H1 (cell line): ENCODE results near the gene SCN3A. TPM values are rescaled to one million over a fixed set of nuclear protein-coding genes. Genes with fewer than 3 reads are reported as not detected.

ENCODE experiments used
- CTCF ChIA-PET: fragments of 300-600 bp; sonication (Branson Sonifier 250); formaldehyde crosslinking; loops from one replicate; lab custom pipeline; 2021; ENCODE audit not compliant: partially characterized antibody; lab: Charles Lee
- POLR2A ChIA-PET: fragments of 300-600 bp; sonication (Branson Sonifier 250); formaldehyde crosslinking; loops from one replicate; lab custom pipeline; 2021; ENCODE audit warnings: inconsistent platforms; ENCODE audit not compliant: partially characterized antibody; lab: Charles Lee
- DNase-seq, 2 experiments: peaks; one replicate each; pipeline versions ENCODE4 v3.0.0 to v3.0.0-alpha.2; 2010 to 2022; ENCODE audit warnings: low spot score in 2 of 2, low read depth in 1 of 2, mixed read lengths in 1 of 2
- FAIRE-seq: peaks from 2 replicates; lab custom pipeline; 2011; peaks lifted over from hg19 to GRCh38; lab: Jason Lieb, UNC
- H2AFZ ChIP-seq: 2 replicates; pipeline ENCODE4 v1.8.1; 2012; ENCODE audit warnings: low read length, inconsistent platforms
- H2AK5ac ChIP-seq: 2 replicates; pipeline ENCODE4 v1.6.1; 2013; ENCODE audit warnings: low read depth, low read length
- H2BK120ac ChIP-seq: replicated peaks from 2 replicates; pipeline ENCODE3; 2013; ENCODE audit warnings: low read depth, low read length, inconsistent platforms
- H2BK12ac ChIP-seq: 2 replicates; pipeline ENCODE4 v1.6.1; 2013; ENCODE audit warnings: low read depth, low read length
- H2BK15ac ChIP-seq: 2 replicates; pipeline ENCODE4 v1.6.1; 2013; ENCODE audit warnings: low read length
- H2BK20ac ChIP-seq: 2 replicates; pipeline ENCODE4 v1.6.1; 2013; ENCODE audit warnings: low read length
- H2BK5ac ChIP-seq: 2 replicates; pipeline ENCODE4 v1.6.1; 2013; ENCODE audit warnings: low read depth, low read length
- H3K14ac ChIP-seq: 2 replicates; pipeline ENCODE4 v1.6.1; 2013; ENCODE audit warnings: inconsistent platforms; ENCODE audit not compliant: insufficient read length
- H3K18ac ChIP-seq: 2 replicates; pipeline ENCODE4 v1.6.1; 2013; ENCODE audit warnings: low read length; ENCODE audit errors: extremely low read depth
- H3K23ac ChIP-seq: 2 replicates; pipeline ENCODE4 v1.6.1; 2013; ENCODE audit warnings: inconsistent platforms; ENCODE audit not compliant: insufficient read length
- H3K23me2 ChIP-seq: 2 replicates; pipeline ENCODE4 v1.6.1; 2013; ENCODE audit warnings: low read depth, low read length
- H3K27ac ChIP-seq: 2 replicates; pipeline ENCODE4 v1.6.1; 2011; ENCODE audit warnings: low read depth, low read length, inconsistent platforms
- H3K27me3 ChIP-seq, 4 experiments: replicated peaks in 1 of 4; 1 replicate in 1 of 4; 2 replicates in 3 of 4; pipeline versions ENCODE4 v1.6.1 to v1.8.1; 2011 to 2013; ENCODE audit warnings: low read length in 3 of 4, mild to moderate bottlenecking in 3 of 4, inconsistent platforms in 2 of 4, mixed read lengths in 2 of 4, moderate library complexity in 1 of 4; ENCODE audit not compliant: control insufficient read depth in 3 of 4, insufficient read depth in 3 of 4; ENCODE audit errors: extremely low read depth in 1 of 4
- H3K36me3 ChIP-seq, 4 experiments: 2 replicates each; pipeline versions ENCODE4 v1.6.1 to v1.8.1; 2011 to 2013; ENCODE audit warnings: mild to moderate bottlenecking in 4 of 4, low read length in 3 of 4, moderate library complexity in 2 of 4, control low read depth in 1 of 4, inconsistent platforms in 1 of 4; ENCODE audit not compliant: insufficient read depth in 4 of 4, control insufficient read depth in 2 of 4
- H3K4ac ChIP-seq: replicated peaks from 2 replicates; pipeline ENCODE3; 2013; ENCODE audit warnings: low read length, low read depth, mixed read lengths, inconsistent platforms; ENCODE audit not compliant: insufficient read length
- H3K4me1 ChIP-seq, 4 experiments: replicated peaks in 1 of 4; 1 replicate in 1 of 4; 2 replicates in 3 of 4; pipeline versions ENCODE4 v1.6.1 to v1.8.1; 2011 to 2013; ENCODE audit warnings: low read length in 3 of 4, inconsistent platforms in 2 of 4, mixed read lengths in 1 of 4; ENCODE audit not compliant: insufficient read depth in 4 of 4, control insufficient read depth in 3 of 4
- H3K4me2 ChIP-seq, 2 experiments: 2 replicates each; pipeline versions ENCODE4 v1.6.1 to v1.8.1; 2011 to 2013; ENCODE audit warnings: low read depth in 2 of 2, low read length in 2 of 2, control low read depth in 1 of 2, inconsistent platforms in 1 of 2, mild to moderate bottlenecking in 1 of 2; ENCODE audit not compliant: insufficient read depth in 1 of 2
- H3K4me3 ChIP-seq, 4 experiments: fragments of 200-600, 300-600 bp in 1 of 4; sonication (generic), shearing (Covaris generic), sonication (Bioruptor Twin) in 1 of 4; 2 replicates each; pipeline versions ENCODE4 v1.5.1 to v1.8.1; 2011 to 2016; ENCODE audit warnings: low read length in 4 of 4, low read depth in 3 of 4, control low read depth in 2 of 4, inconsistent platforms in 2 of 4, mild to moderate bottlenecking in 2 of 4, mixed read lengths in 1 of 4, moderate library complexity in 1 of 4; ENCODE audit not compliant: insufficient read depth in 2 of 4; ENCODE audit errors: extremely low read depth in 1 of 4
- H3K56ac ChIP-seq: replicated peaks from 2 replicates; pipeline ENCODE3; 2013; ENCODE audit warnings: low read depth, mild to moderate bottlenecking, mixed read lengths, low read length, inconsistent platforms; ENCODE audit not compliant: insufficient read length
- H3K79me1 ChIP-seq: 2 replicates; pipeline ENCODE4 v1.6.1; 2013; ENCODE audit warnings: low read depth, low read length, control low read depth
- H3K79me2 ChIP-seq, 2 experiments: 2 replicates each; pipeline versions ENCODE4 v1.6.1 to v1.8.1; 2012 to 2013; ENCODE audit warnings: low read length in 2 of 2, mild to moderate bottlenecking in 2 of 2, inconsistent platforms in 1 of 2; ENCODE audit not compliant: insufficient read depth in 2 of 2, control insufficient read depth in 1 of 2
- H3K9ac ChIP-seq, 4 experiments: replicated peaks in 1 of 4; 1 replicate in 1 of 4; 2 replicates in 3 of 4; pipeline versions ENCODE4 v1.6.1 to v1.8.1; 2011 to 2013; ENCODE audit warnings: low read depth in 3 of 4, low read length in 3 of 4, control low read depth in 2 of 4, mild to moderate bottlenecking in 2 of 4, moderate library complexity in 2 of 4, inconsistent platforms in 1 of 4; ENCODE audit errors: extremely low read depth in 1 of 4
- H3K9me3 ChIP-seq, 2 experiments: 2 replicates each; pipeline versions ENCODE4 v1.6.1 to v1.8.1; 2012 to 2013; ENCODE audit warnings: mild to moderate bottlenecking in 2 of 2, moderate library complexity in 2 of 2, control low read depth in 1 of 2, inconsistent platforms in 1 of 2, low read depth in 1 of 2, low read length in 1 of 2, mixed read lengths in 1 of 2; ENCODE audit not compliant: insufficient read depth in 2 of 2
- H4K20me1 ChIP-seq, 2 experiments: replicated peaks in 1 of 2; 2 replicates each; pipeline versions ENCODE3 to v1.8.1; 2011 to 2013; ENCODE audit warnings: inconsistent platforms in 2 of 2, low read length in 2 of 2, mild to moderate bottlenecking in 1 of 2; ENCODE audit not compliant: insufficient read depth in 2 of 2, control insufficient read depth in 1 of 2
- H4K5ac ChIP-seq: 2 replicates; pipeline ENCODE4 v1.6.1; 2013; ENCODE audit warnings: low read length, low read depth, mixed read lengths, inconsistent platforms; ENCODE audit not compliant: insufficient read length
- H4K8ac ChIP-seq: 2 replicates; pipeline ENCODE4 v1.8.0; 2013; ENCODE audit warnings: mild to moderate bottlenecking, moderate library complexity, low read length, inconsistent platforms; ENCODE audit not compliant: insufficient read depth; ENCODE audit errors: extremely low read depth
- H4K91ac ChIP-seq: replicated peaks from 2 replicates; pipeline ENCODE3; 2013; ENCODE audit warnings: low read length, mixed read lengths, inconsistent platforms; ENCODE audit not compliant: insufficient read length
- KDM5A ChIP-seq: fragments of 200-600 bp; IDR thresholded peaks from 2 replicates; pipeline ENCODE4 v1.7.1; 2012; ENCODE audit warnings: mild to moderate bottlenecking, low read length, inconsistent platforms, mixed read lengths
- RAD21 ChIP-seq, 2 experiments: IDR thresholded peaks in 1 of 2; conservative IDR thresholded peaks in 1 of 2; 2 replicates each; pipeline ENCODE4 v1.6.1; 2011; ENCODE audit warnings: low read depth in 2 of 2, low read length in 2 of 2, improper control_type of control experiment in 1 of 2, inconsistent platforms in 1 of 2, mild to moderate bottlenecking in 1 of 2, moderate library complexity in 1 of 2
- SAP30 ChIP-seq: fragments of 300-600 bp; sonication (generic); IDR thresholded peaks from 2 replicates; pipeline ENCODE4 v1.7.1; 2012; ENCODE audit warnings: low read length, moderate library complexity, mild to moderate bottlenecking, inconsistent platforms; ENCODE audit not compliant: insufficient read depth, insufficient replicate concordance
- SIX5 ChIP-seq: IDR thresholded peaks from 2 replicates; pipeline ENCODE4 v1.6.1; 2011; ENCODE audit warnings: mild to moderate bottlenecking, low read depth, low read length
- TAF7 ChIP-seq: optimal IDR thresholded peaks from 2 replicates; pipeline ENCODE3; 2011; ENCODE audit warnings: low read depth, mild to moderate bottlenecking, inconsistent platforms, low read length, moderate library complexity, borderline replicate concordance
- WGBS, 2 experiments: shearing (Covaris generic) in 1 of 2; methylation state at CpG; one replicate each; pipeline versions ENCODE4 v1.1.6 to v1.1.7; 2013 to 2015; ENCODE audit warnings: low lambda C conversion rate in 2 of 2, mixed read lengths in 2 of 2, inconsistent platforms in 1 of 2, low coverage in 1 of 2, missing lambda C conversion rate in 1 of 2; ENCODE audit not compliant: insufficient replicate concordance in 2 of 2, insufficient coverage in 1 of 2, insufficient read length in 1 of 2; ENCODE audit errors: extremely low coverage in 1 of 2, missing lambda C conversion rate in 1 of 2; 5-methylcytosine and 5-hydroxymethylcytosine counted together
- polyA plus RNA-seq, 7 experiments: library from polyadenylated mRNA; depleted of rRNA in 3 of 7; stranded (reverse) in 5 of 7; unstranded in 2 of 7; fragments of >200 nt in 5 of 7; fragments of 200-250 nt in 2 of 7; gene quantifications; 1 replicate in 5 of 7; 2 replicates in 1 of 7; 4 replicates in 1 of 7; pipeline versions ENCODE4 v1.2.1 to v1.2.3, GENCODE V29; 2011 to 2013; ENCODE audit warnings: missing spikeins in 2 of 7, mixed read lengths in 2 of 7
- total RNA-seq: library from RNA; stranded (reverse); fragmentation: NEBNext Ultra II Directional; extraction: Animal tissue kit (Norgen Biotek cat#: 25700); gene quantifications from 2 replicates; pipeline ENCODE4 v1.2.1, GENCODE V29; 2021

Gene SCN3A
- total and polyA plus RNA-seq, 2 of the 8 experiments (the other 6 are each of a cell fraction or from before 2014, with no cell fraction given) = 0.02 TPM; not detected in 1

- H2BK120ac ChIP-seq = no peak overlapping the region
- no peaks in the 10 kb centered on the region for H3K27me3 ChIP-seq
- H4K91ac ChIP-seq = no peak overlapping the region
- H3K4me2 ChIP-seq = no peak overlapping the region
- H3K23me2 ChIP-seq = no peaks in the 10 kb centered on the region
- H3K27ac ChIP-seq = no peak overlapping the region
- no peaks in the 10 kb centered on the region for H3K4me1 ChIP-seq
- no peak for TF ChIP-seq RAD21 (IDR thresholded peaks at IDR 0.05 in 1 of 2, conservative IDR thresholded peaks at IDR 0.05 in 1 of 2; ENCODE audit: low read depth in 2 of 2, low read length in 2 of 2)
- no peak for TF ChIP-seq SIX5
- TF ChIP-seq KDM5A = no peak
- TF ChIP-seq SAP30 = no peak
- no peak for TF ChIP-seq TAF7
- TF ChIP-seq, all 59 proteins: peak for 0
- FAIRE-seq (no peak), DNase-seq (no peak)
- H2AK5ac ChIP-seq = no peak overlapping the region
- 90% methylated on average over 2 of the region's 2 CpGs; no CpG with 5 or more reads in 1 of the 2 experiments for WGBS, 2 experiments
- CTCF ChIA-PET = interaction anchor here (0.6 to 16.5 kb wide), 4 partner anchors 11 to 470 kb away, joined by 3 to 218 read pairs (median 13); partner anchors contain the start of gene SCN2A
- no peak overlapping the region for H3K4ac ChIP-seq
- H3K79me2 ChIP-seq = no peaks in the 10 kb centered on the region
- no peak overlapping the region for H2BK20ac ChIP-seq
- no peak overlapping the region for H2BK15ac ChIP-seq
- H4K8ac ChIP-seq = no peak overlapping the region
- POLR2A ChIA-PET = no interaction called here
- no peak overlapping the region for H3K4me3 ChIP-seq
- no peaks in the 10 kb centered on the region for H4K20me1 ChIP-seq
- no peak overlapping the region for H4K5ac ChIP-seq
- no peaks in the 10 kb centered on the region for H3K9me3 ChIP-seq
- H2BK12ac ChIP-seq = no peak overlapping the region
- H2AFZ ChIP-seq = no peak overlapping the region
- H3K56ac ChIP-seq = no peak overlapping the region
- H3K9ac ChIP-seq = no peak overlapping the region; a peak in 1 of 7 replicates
- H3K79me1 ChIP-seq = no peaks in the 10 kb centered on the region
- H3K23ac ChIP-seq = no peak overlapping the region
- no peak overlapping the region for H3K14ac ChIP-seq
- no peaks in the 10 kb centered on the region for H3K36me3 ChIP-seq
- H3K18ac ChIP-seq = no peak overlapping the region
- H2BK5ac ChIP-seq = no peak overlapping the region
Observed at GRCh38 chr2:165205865-165206264, 2.0 kb upstream of the SCN3A start.
